GM12878 (cell line): ENCODE results near the gene POLD4. TPM values are rescaled to one million over a fixed set of nuclear protein-coding genes. Genes with fewer than 3 reads are reported as not detected.

ENCODE experiments used
- ATAC-seq: fragments of 200-7000 bp; cut with Tn5 transposase; 3 replicates; pipeline ENCODE4 v1.9.1; 2020; ENCODE audit warnings: mild to moderate bottlenecking, moderate library complexity
- BruUV-seq: library from RNA; stranded (reverse); fragments of 400-500 nt; replicated peaks from 2 replicates; lab custom pipeline; 2021; lab: Mats Ljungman, UMichigan
- CTCF ChIA-PET: fragments of 300-600 bp; sonication (Branson Sonifier 250); formaldehyde crosslinking; extraction: SDS; loops from one replicate; lab custom pipeline; 2021; ENCODE audit warnings: inconsistent platforms; lab: Yijun Ruan, JAX
- POLR2A ChIA-PET: fragments of 350-600 bp; formaldehyde crosslinking; extraction: SDS; loops from one replicate; lab custom pipeline; 2021; ENCODE audit warnings: inconsistent platforms; lab: Charles Lee
- RAD21 ChIA-PET: fragments of 300-600 bp; sonication (Branson Sonifier 250); formaldehyde crosslinking; loops from one replicate; lab custom pipeline; 2023; ENCODE audit warnings: antibody characterized with exemption; ENCODE audit not compliant: unreplicated experiment; lab: Charles Lee
- SMC1A ChIA-PET: fragments of 300-600 bp; sonication (Branson Sonifier 250); formaldehyde crosslinking; loops from one replicate; lab custom pipeline; 2023; ENCODE audit not compliant: unreplicated experiment, uncharacterized antibody; lab: Charles Lee
- DNase-seq: peaks from one replicate; pipeline ENCODE4 v3.0.0-alpha.2; 2011; ENCODE audit warnings: low read depth, low spot score
- FAIRE-seq: peaks from 3 replicates; lab custom pipeline; 2011; peaks lifted over from hg19 to GRCh38; lab: Jason Lieb, UNC
- H2AFZ ChIP-seq: 2 replicates; pipeline ENCODE4 v1.6.0; 2011; ENCODE audit warnings: low read depth, low read length, control low read depth; ENCODE audit not compliant: control insufficient read depth
- H3K27ac ChIP-seq: 2 replicates; pipeline ENCODE4 v1.5.1; 2011; ENCODE audit warnings: control low read depth; ENCODE audit not compliant: control insufficient read depth, insufficient read depth
- H3K27me3 ChIP-seq, 2 experiments: replicated peaks in 1 of 2; 2 replicates each; pipeline versions ENCODE4 v1.6.0 to v1.6.1; 2011; ENCODE audit warnings: low read length in 1 of 2; ENCODE audit not compliant: control insufficient read depth in 2 of 2, insufficient read depth in 2 of 2
- H3K36me3 ChIP-seq, 2 experiments: 2 replicates each; pipeline ENCODE4 v1.5.1; 2011; ENCODE audit warnings: low read length in 1 of 2; ENCODE audit not compliant: control insufficient read depth in 2 of 2, insufficient read depth in 2 of 2
- H3K4me1 ChIP-seq: 2 replicates; pipeline ENCODE4 v1.6.1; 2011; ENCODE audit warnings: mild to moderate bottlenecking, low read length, moderate library complexity, mixed read lengths; ENCODE audit not compliant: control insufficient read depth, insufficient read depth
- H3K4me2 ChIP-seq: 2 replicates; pipeline ENCODE4 v1.6.0; 2011; ENCODE audit warnings: control low read depth; ENCODE audit not compliant: control insufficient read depth, insufficient read depth
- H3K4me3 ChIP-seq: fragments of 200-600 bp; sonication (generic); 2 replicates; pipeline ENCODE4 v1.5.1; 2016
- H3K79me2 ChIP-seq: 2 replicates; pipeline ENCODE4 v1.6.0; 2011; ENCODE audit warnings: low read length; ENCODE audit not compliant: control insufficient read depth, insufficient read depth
- H3K9ac ChIP-seq: 2 replicates; pipeline ENCODE4 v1.8.0; 2011; ENCODE audit warnings: low read length, control low read depth, mixed read lengths; ENCODE audit not compliant: control insufficient read depth, insufficient read depth
- H3K9me3 ChIP-seq: replicated peaks from 3 replicates; pipeline ENCODE4 v1.5.1; 2011; ENCODE audit warnings: mild to moderate bottlenecking, low read length; ENCODE audit not compliant: control insufficient read depth, insufficient read depth
- H4K20me1 ChIP-seq: 2 replicates; pipeline ENCODE4 v1.6.0; 2011; ENCODE audit not compliant: control insufficient read depth, insufficient read depth
- GATAD2B ChIP-seq: fragments of 450-650 bp; conservative IDR thresholded peaks from 2 replicates; pipeline ENCODE4 v1.6.1; 2017; ENCODE audit warnings: low read depth, mild to moderate bottlenecking, moderate library complexity
- NR2C2 ChIP-seq: IDR thresholded peaks from 2 replicates; pipeline ENCODE4 v1.6.1; 2011; ENCODE audit warnings: borderline replicate concordance, low read depth; ENCODE audit not compliant: control insufficient read depth, insufficient read length
- NR2F1 ChIP-seq: fragments of 450-650 bp; conservative IDR thresholded peaks from 2 replicates; pipeline ENCODE4 v1.6.1; 2017; ENCODE audit warnings: mild to moderate bottlenecking
- WGBS: methylation state at CpG from one replicate; pipeline ENCODE4 v1.1.6; 2016; ENCODE audit warnings: low lambda C conversion rate; ENCODE audit not compliant: insufficient replicate concordance, insufficient coverage; ENCODE audit errors: missing lambda C conversion rate; 5-methylcytosine and 5-hydroxymethylcytosine counted together
- in situ Hi-C: fragments of 300-500 bp; cut with MboI; formaldehyde crosslinking; loops from 9 replicates; pipeline ENCODE4 v1.14.3; 2018; ENCODE audit warnings: mixed read lengths
- intact Hi-C: fragments of 100-400 bp; cut with micrococcal nuclease; formaldehyde crosslinking; loops from one replicate; pipeline ENCODE4 v1.14.2; 2022; ENCODE audit not compliant: unreplicated experiment
- polyA plus RNA-seq, 11 experiments: library from polyadenylated mRNA; depleted of rRNA in 4 of 11; unstranded in 6 of 11; stranded (reverse) in 5 of 11; fragments of >200 nt; fragmentation: Nextera tagmentation in 4 of 11; fragmentation: Illumina TruSeq in 1 of 11; extraction: Ambion mirVana in 4 of 11; extraction: Trizol in 1 of 11; gene quantifications; 1 replicate in 1 of 11; 2 replicates in 10 of 11; pipeline versions ENCODE4 v1.2.1 to v1.2.3, GENCODE V29; 2011 to 2016; ENCODE audit warnings: inconsistent platforms in 2 of 11, missing spikeins in 2 of 11, low read depth in 1 of 11
- total RNA-seq, 4 experiments: library from RNA; depleted of rRNA in 3 of 4; stranded (reverse); fragments of >200 nt in 3 of 4; fragmentation: Illumina TruSeq in 1 of 4; extraction: Trizol in 1 of 4; gene quantifications; 2 replicates each; pipeline versions ENCODE4 v1.2.1 to v1.2.3, GENCODE V29; 2013 to 2021
- TF ChIP-seq, protein P1 (sequence below): fragments of 450-650 bp; IDR thresholded peaks from 2 replicates; pipeline ENCODE4 v1.6.1; 2017; ENCODE audit warnings: low read depth, mild to moderate bottlenecking, moderate library complexity

Gene POLD4
- total and polyA plus RNA-seq, 10 of the 15 experiments (the other 5 are each of a cell fraction or from before 2014, with no cell fraction given): 8.1 to 176 (median 88.1) TPM

GRCh38 chr11:67371911-67372320, 18.6 kb upstream of the POLD4 start:
- POLR2A ChIA-PET: interaction anchor here (0.5 to 5.1 kb wide), 5 partner anchors 9 to 30 kb away, joined by 3 to 42 read pairs (median 9); partner anchors contain the start of genes POLD4 and PPP1CA
- WGBS: 22% methylated on average over 12 of the region's 16 CpGs
- FAIRE-seq: no peak

More at GRCh38 chr11:67371911-67372320, 18.6 kb upstream of the POLD4 start:
- Histone ChIP-seq H4K20me1 (peaks cover 8% of the 10 kb centered on the region; the same call in 1 of the 2 replicates), H3K79me2 (no peaks in the 10 kb centered on the region), H3K9ac (no peak overlapping the region; the same call in 1 of the 2 replicates), H3K36me3 (no peaks in the 10 kb centered on the region), H2AFZ (no peak overlapping the region), H3K27me3 (peaks cover 2 to 9% of the 10 kb centered on the region in 2 experiments; a peak in 3 of 4 replicates), H3K9me3 (no peaks in the 10 kb centered on the region), H3K4me3 (no peak overlapping the region), H3K4me1 (peaks cover 25% of the 10 kb centered on the region), H3K27ac (no peak overlapping the region), H3K4me2 (peak overlapping the region; percentile 48; the same call in 1 of the 2 replicates)
- in situ Hi-C loops: no loop called here
- ChIA-PET RAD21 (interaction anchor here (1.1 to 6.5 kb wide), 4 partner anchors 10 to 26 kb away, joined by 7 to 122 read pairs (median 10); partner anchors contain the start of gene POLD4), CTCF (interaction anchor here (0.6 to 26.2 kb wide), 4 partner anchors 8 to 128 kb away, joined by 4 to 1301 read pairs (median 671); partner anchors contain the start of genes CLCF1, POLD4 and RAD9A), SMC1A (interaction anchor here (1.7 to 21.3 kb wide), 3 partner anchors 9 to 26 kb away, joined by 4 to 646 read pairs (median 49); partner anchors contain the start of gene POLD4)
- intact Hi-C loops: loop anchor here (2.0 kb wide), 1 partner anchor 15 kb away; no protein-coding TSS in a partner anchor
- BruUV-seq: no TSS peak
- TF ChIP-seq GATAD2B (0 out of 2 replicates have a peak, but pooled peaks have one; percentile 16), NR2F1 (0 out of 2 replicates have a peak, but pooled peaks have one; percentile 32), NR2C2 (no peak)
- TF ChIP-seq, protein P1, sequence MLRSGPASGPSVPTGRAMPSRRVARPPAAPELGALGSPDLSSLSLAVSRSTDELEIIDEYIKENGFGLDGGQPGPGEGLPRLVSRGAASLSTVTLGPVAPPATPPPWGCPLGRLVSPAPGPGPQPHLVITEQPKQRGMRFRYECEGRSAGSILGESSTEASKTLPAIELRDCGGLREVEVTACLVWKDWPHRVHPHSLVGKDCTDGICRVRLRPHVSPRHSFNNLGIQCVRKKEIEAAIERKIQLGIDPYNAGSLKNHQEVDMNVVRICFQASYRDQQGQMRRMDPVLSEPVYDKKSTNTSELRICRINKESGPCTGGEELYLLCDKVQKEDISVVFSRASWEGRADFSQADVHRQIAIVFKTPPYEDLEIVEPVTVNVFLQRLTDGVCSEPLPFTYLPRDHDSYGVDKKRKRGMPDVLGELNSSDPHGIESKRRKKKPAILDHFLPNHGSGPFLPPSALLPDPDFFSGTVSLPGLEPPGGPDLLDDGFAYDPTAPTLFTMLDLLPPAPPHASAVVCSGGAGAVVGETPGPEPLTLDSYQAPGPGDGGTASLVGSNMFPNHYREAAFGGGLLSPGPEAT: no peak
- ATAC-seq (peak; percentile 14), DNase-seq (no peak)
